ENCODE data around the gene SYK.

The SYK gene

GRCh38 chr9:90943341-90943740 lies 141.7 kb downstream of the SYK start:
- Histone ChIP-seq H3K36me3 (ENCODE audit: control insufficient read depth, insufficient read depth, low read length) (no peaks in the 10 kb centered on the region), H3K27me3 (ENCODE audit: control insufficient read depth, insufficient read depth, low read length) (no peaks in the 10 kb centered on the region), H2AFZ (no peak overlapping the region), H3K9ac (no peak overlapping the region), H3K4me1 (no peaks in the 10 kb centered on the region), H3K9me3 (ENCODE audit: control insufficient read depth, low read length) (no peaks in the 10 kb centered on the region), H3K79me2 (no peaks in the 10 kb centered on the region), H3K4me2 (ENCODE audit: low read length) (no peak overlapping the region), H3K27ac (no peak overlapping the region), H3K4me3 (ENCODE audit: low read depth, low read length) (no peak overlapping the region)
- no peak for TF ChIP-seq CTCF (IDR thresholded peaks at IDR 0.05)

- TF ChIP-seq CTCF (IDR thresholded peaks at IDR 0.05), result no peak
- Histone ChIP-seq H3K9me3 (ENCODE audit: control insufficient read depth, low read length) (no peaks in the 10 kb centered on the region), H3K27me3 (ENCODE audit: control insufficient read depth, insufficient read depth, low read length) (no peaks in the 10 kb centered on the region), H3K9ac (no peak overlapping the region), H3K4me3 (ENCODE audit: low read depth, low read length) (no peak overlapping the region), H3K27ac (no peak overlapping the region), H3K4me1 (no peaks in the 10 kb centered on the region), H3K36me3 (ENCODE audit: control insufficient read depth, insufficient read depth, low read length) (no peaks in the 10 kb centered on the region), H2AFZ (no peak overlapping the region), H3K79me2 (no peaks in the 10 kb centered on the region), H3K4me2 (ENCODE audit: low read length) (no peak overlapping the region)
Observed at GRCh38 chr9:90945336-90945735, 143.7 kb downstream of the SYK start.

GRCh38 chr9:90946982-90947381 lies 145.4 kb downstream of the SYK start:
- Histone ChIP-seq H3K9me3 (ENCODE audit: control insufficient read depth, low read length) (no peaks in the 10 kb centered on the region), H2AFZ (no peak overlapping the region), H3K27ac (no peak overlapping the region), H3K36me3 (ENCODE audit: control insufficient read depth, insufficient read depth, low read length) (no peaks in the 10 kb centered on the region), H3K27me3 (ENCODE audit: control insufficient read depth, insufficient read depth, low read length) (no peaks in the 10 kb centered on the region), H3K4me1 (no peaks in the 10 kb centered on the region), H3K4me3 (ENCODE audit: low read depth, low read length) (no peak overlapping the region), H3K9ac (no peak overlapping the region), H3K79me2 (no peaks in the 10 kb centered on the region), H3K4me2 (ENCODE audit: low read length) (no peak overlapping the region)
- no peak for TF ChIP-seq CTCF (IDR thresholded peaks at IDR 0.05)

Measured in parathyroid adenoma (tissue), 2 donors.